GM21619 (cell line): Measurements from ENCODE around the gene SLC41A3.

Experiments used
- ATAC-seq: cut with Tn5 transposase; IDR thresholded peaks from one replicate; pipeline ENCODE4 v1.9.1; 2021; ENCODE audit not compliant: unreplicated experiment

SLC41A3 gene

GRCh38 chr3:126031981-126032471, 51.9 kb downstream of the SLC41A3 start:
- no peak for ATAC-seq

GRCh38 chr3:126030455-126030854, 53.5 kb downstream of the SLC41A3 start:
- ATAC-seq: no peak

DNA sequence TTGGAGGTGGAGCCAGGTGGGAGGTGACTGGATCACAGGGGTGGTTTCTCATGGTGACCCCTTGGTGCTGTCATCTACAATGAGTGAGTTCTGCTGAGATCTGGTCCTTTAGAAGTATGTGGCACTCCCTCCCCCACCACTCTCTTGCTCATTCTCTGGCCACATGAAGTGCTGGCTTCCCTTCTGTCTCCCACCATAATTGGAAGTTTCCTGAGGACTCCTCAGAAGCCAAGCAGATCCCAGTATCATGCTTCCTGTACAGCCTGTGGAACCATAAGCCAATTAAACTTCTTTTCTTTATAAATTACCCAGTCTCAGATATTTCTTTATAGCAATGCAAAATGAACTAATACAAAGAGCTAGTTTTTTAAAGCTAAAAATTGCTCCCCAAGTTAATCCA, 54.7 kb downstream of the SLC41A3 start:
- no peak for ATAC-seq

- no peak for ATAC-seq
These were observed 55.8 kb downstream of the SLC41A3 start for GRCh38 chr3:126028096-126028495.

- ATAC-seq: no peak
These were observed 57.2 kb downstream of the SLC41A3 start for GRCh38 chr3:126026761-126027160.

DNA sequence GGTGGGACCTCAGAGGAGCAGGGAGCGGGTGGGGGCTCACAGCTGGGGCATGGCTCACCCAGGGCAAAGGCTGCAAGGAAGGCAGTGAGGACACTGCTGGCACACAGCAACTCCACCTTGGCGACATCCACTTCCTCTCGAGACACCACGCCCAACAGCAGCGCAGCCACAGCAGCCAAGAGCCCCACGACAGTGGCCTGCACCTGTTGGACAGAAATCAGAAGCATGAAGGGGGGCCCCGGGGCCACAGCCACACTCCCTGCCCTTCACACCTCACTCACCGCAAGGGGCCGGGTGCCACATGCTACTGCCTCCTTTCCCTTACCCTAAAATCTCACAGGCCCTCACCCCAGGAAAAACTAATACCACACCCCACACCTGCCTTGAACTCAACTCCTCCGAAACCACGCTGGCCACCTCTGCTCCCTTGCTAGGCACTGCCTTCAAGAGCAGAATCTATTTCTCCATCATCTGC, 57.6 kb downstream of the SLC41A3 start:
- no peak for ATAC-seq

GRCh38 chr3:126025862-126026261, 58.1 kb downstream of the SLC41A3 start:
- ATAC-seq: no peak

- no peak for ATAC-seq
These were observed 58.7 kb downstream of the SLC41A3 start for GRCh38 chr3:126025116-126025729.

DNA sequence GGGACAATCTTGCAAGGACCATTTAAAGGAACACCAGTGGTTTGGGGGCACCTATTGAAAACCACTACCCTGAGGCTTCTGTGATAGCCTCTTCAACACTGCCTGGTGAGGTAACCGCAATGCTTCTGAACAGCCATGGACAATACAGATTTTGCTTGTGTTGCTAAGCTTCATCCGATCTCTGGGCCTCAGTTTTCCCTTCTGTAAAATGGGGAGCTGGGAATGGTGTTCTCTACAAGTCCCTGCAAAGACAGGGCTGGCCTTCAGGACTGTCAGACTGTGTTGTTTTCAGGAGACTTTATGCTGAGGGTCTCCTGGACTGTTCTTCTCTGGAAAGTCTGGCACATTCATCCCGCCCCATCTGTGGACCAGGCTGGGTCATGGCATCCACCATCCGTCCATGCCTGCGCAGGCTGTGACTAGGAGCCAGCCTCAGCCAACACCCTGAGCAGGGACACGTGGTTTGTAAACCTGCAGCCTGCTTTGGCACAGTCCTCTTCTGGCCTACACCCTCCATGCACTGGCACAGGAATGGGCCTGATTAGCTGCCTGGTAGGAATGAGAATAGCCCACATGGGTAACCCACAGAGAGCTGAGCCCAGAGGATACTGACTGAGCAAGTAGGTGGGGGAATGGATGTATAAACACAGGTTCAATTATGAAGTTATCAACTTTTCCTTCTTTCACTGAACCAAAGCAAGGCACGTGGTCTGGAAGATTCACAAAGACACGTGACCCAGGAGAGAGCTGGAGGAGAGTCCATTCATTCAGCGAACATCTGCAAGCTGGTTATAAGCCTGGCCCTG, 59.7 kb downstream of the SLC41A3 start:
- no peak for ATAC-seq

GRCh38 chr3:126023390-126023789, 60.5 kb downstream of the SLC41A3 start:
- ATAC-seq: no peak

GRCh38 chr3:126022741-126023359, 61.1 kb downstream of the SLC41A3 start:
- ATAC-seq: no peak

DNA sequence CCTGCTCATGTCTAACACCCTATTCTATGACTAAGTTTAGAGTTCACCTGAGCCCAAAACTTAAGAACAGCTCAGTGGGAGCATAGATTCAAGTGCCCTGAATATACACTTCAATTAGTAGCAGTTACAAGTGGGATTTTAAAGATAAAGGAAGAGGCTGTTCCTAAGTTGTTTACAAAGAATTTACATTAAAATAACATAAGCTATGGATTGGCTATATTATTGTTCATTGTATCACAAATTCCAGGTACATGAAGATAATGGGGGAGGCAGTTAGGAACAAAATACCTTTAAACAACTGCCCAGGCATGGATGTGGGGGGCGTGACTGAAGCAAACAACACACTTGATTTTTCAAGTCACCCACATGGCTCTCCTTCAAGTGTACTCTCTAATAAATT, 62.2 kb downstream of the SLC41A3 start:
- no peak for ATAC-seq

DNA sequence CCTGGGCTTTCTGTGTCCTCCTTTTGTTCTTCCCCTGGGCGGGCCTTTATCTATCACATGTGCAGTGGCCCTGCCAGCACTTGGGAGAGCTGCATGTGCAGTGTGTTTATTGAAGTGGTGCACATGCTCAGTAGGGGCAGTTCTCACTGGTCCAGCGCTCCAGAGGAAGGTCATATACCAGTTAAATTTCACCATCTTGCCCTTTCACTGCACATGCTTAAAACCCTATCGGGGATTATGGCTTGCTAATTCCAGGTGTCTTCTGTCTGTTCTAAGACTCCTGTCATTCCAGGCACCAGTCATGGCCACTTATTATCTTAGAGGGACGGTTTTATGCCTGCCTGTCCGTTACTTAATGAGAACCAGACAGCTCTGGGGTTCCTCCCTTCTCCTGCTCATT, 62.7 kb downstream of the SLC41A3 start:
- no peak for ATAC-seq

- no peak for ATAC-seq
These were observed 64.2 kb downstream of the SLC41A3 start for GRCh38 chr3:126019683-126020082.

DNA sequence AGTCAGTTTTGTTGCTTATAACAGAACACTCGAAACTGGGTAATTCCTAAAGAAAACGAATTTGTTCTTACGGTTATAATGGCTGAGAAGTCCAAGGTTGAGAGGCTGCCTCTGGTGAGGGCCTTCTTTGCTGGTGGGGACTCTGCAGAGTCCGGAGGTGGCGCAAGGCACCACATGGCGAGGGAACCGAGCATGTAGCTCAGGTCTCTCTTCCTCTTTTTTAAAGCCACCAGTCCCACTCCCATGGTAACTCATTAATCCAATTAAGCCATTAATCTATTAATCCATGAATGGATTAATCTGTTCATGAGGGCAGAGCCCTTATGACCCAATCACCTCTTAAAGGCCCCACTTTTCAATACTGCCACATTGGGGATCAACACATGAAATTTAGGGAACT, 64.9 kb downstream of the SLC41A3 start:
- ATAC-seq: no peak

GRCh38 chr3:126018545-126018944, 65.4 kb downstream of the SLC41A3 start:
- no peak for ATAC-seq

DNA sequence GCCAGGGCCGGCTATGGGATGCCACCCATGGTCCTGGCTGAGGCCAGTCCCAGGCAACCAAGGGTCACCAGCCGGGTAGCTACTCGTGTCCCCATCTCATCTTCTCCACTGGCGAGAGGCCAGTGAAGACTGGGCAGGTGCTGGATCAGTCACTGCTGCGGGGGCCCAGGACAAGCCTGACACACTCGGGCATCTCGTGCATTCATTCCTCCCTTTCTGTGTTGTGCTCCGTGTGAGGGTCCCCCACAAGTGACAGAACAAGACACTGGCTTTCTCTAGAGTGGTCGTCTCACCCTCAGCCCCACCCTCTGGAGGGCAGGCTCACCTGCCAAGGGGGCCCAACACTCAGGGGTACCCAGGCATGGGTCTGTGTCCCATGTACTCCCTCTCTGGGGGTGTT, 66.6 kb downstream of the SLC41A3 start:
- no peak for ATAC-seq

DNA sequence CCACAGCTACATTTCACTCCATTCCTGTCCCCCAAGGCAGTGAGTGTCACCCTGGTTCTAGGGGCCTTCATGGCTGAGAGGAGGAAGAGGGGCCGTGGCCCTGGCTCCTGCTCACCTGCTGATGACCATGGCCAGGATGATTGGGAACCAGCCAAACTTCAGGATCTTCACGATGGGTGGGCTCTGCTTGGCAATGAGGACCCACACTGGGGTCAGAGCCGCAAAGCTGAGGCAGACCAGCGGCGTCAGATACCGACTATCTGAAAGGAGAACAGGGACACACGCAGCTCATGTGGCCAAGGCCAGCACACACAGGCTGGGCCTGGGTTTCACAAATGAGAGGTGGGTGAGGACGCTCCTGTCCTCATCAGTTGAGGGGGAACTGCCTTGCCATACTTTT, 67.3 kb downstream of the SLC41A3 start:
- no peak for ATAC-seq

DNA sequence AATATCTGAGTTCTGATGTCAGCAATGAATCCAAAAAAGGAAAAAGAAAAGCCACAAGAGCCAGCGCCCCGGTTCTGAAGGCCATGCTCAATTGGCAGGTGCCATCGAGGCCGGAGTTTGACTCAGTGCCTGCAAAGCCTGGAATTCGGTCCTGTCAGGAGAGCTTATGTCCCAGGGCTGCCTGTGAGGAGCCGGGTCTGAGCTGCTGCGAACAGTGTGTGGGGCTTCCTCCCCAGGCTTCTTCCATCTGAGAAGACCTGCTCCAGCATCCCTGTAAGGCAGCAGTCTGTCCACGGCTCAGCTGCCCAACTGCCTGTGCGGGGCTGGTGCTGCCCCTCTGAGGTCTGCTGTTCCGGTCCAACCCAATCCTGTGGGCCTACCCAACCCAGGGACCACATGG, 68.8 kb downstream of the SLC41A3 start:
- ATAC-seq: no peak

DNA sequence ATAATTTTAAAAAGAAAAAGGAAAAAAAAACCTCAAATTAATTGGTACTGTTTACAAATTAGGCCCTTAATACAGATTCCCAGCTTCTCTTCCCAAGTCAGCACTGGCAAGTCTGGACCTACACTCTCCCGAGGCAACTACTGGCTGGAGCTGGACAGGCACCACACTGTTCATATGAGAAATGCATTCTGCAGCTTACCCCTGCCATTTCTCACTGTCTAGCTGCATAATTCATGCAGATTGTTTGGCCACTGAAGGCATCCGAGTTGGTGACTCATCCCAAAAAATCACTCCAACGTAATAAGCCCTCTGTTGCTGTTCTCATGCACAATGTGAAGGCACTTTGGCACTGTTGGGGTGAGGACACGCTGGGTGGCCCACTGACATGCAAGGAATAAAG, 69.7 kb downstream of the SLC41A3 start:
- ATAC-seq: no peak

GRCh38 chr3:126013751-126014156, 70.2 kb downstream of the SLC41A3 start:
- no peak for ATAC-seq

DNA sequence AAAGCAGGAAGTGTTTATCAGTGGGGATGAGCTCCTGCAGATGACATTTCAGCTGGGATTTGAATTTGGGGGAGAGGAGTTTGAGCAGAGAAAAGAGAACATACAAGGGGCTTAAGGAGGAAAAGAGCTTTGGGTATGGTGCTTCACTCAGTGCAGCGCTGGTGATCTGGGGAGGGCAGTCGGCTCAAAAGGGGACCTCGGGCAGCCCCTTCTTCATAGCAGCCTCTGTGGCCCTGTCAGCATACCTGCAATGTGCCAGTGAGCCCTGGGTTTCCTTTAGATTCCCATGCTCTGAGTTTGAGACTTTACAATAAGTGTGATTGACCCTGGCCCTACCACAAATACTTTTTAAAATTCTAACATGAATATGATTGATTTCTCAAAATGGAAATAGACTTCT, 74.7 kb downstream of the SLC41A3 start:
- ATAC-seq: no peak
